Lower lobe of right lung (tissue), 2 donors: ENCODE data around the gene TRAM2. TPM values are rescaled to one million over a fixed set of nuclear protein-coding genes. Genes with fewer than 3 reads are reported as not detected.

ENCODE experiments used
- ATAC-seq, 2 donors: fragments of 200-7000 bp; cut with Tn5 transposase; one replicate each; pipeline ENCODE4 v1.9.1; 2020 to 2022; ENCODE audit warnings: mild to moderate bottlenecking in 2 of 2, moderate library complexity in 2 of 2
- DNase-seq: peaks from one replicate; pipeline ENCODE4 v3.0.0-alpha.2; 2020
- H3K27ac ChIP-seq: fragments of 200-600 bp; one replicate; pipeline ENCODE4 v1.8.0; 2022
- H3K27me3 ChIP-seq: fragments of 200-600 bp; one replicate; pipeline ENCODE4 v1.8.0; 2022; ENCODE audit warnings: low read depth
- H3K36me3 ChIP-seq: fragments of 200-600 bp; one replicate; pipeline ENCODE4 v1.8.0; 2022; ENCODE audit warnings: mild to moderate bottlenecking
- H3K4me1 ChIP-seq: fragments of 200-600 bp; one replicate; pipeline ENCODE4 v1.8.0; 2022
- H3K4me3 ChIP-seq: fragments of 200-600 bp; one replicate; pipeline ENCODE4 v1.8.0; 2022; ENCODE audit warnings: mild to moderate bottlenecking
- H3K9me3 ChIP-seq: fragments of 200-600 bp; one replicate; pipeline ENCODE4 v1.8.0; 2022
- CTCF ChIP-seq: fragments of 200-600 bp; IDR thresholded peaks from one replicate; pipeline ENCODE4 v1.8.0; 2022; ENCODE audit warnings: antibody characterized with exemption, mild to moderate bottlenecking
- intact Hi-C: fragments of 100-400 bp; cut with DNase I; formaldehyde crosslinking; loops from one replicate; pipeline ENCODE4 v1.11.0; 2022
- total RNA-seq: library from RNA; stranded (reverse); fragmentation: NEBNext Ultra II Directional; extraction: Animal tissue kit (Norgen Biotek cat#: 25700); gene quantifications from one replicate; pipeline ENCODE4 v1.2.1, GENCODE V29; 2021
- donor health status: DM: no; HTN: yes; CAD: no; lungs with severe emphysema.

The TRAM2 gene
- total RNA-seq, 1 donor from 2014 or later = 21.9 TPM

DNA sequence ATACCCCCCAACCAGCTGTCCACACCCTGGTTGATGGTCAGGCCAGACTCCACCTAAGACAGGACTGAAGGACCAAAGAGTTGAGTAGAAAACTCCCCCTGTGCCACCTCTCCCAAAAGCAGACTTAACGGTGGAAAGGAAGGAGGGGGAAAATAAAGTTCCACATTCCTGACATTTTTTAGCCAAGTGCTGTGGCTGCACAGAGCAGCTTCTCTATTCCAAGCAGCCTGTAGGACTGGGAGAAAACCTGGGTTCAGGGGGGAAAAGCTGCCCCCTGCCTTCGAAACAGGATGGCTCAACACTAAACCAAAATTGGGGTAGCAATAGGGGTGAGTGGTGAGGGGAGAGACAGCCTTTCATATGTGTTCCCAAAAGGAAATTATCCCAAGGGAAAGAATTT lies 3.6 kb downstream of the TRAM2 start:
- no peaks in the 10 kb centered on the region for H3K36me3 ChIP-seq
- H3K4me3 ChIP-seq = peak overlapping the region; percentile 4
- ATAC-seq (no peak), DNase-seq (no peak)
- peak overlapping the region; percentile 20 for H3K27ac ChIP-seq
- intact Hi-C loops = no loop called here
- H3K27me3 ChIP-seq = no peaks in the 10 kb centered on the region
- TF ChIP-seq CTCF = peak; percentile 10
- peaks cover 78% of the 10 kb centered on the region for H3K4me1 ChIP-seq
- no peaks in the 10 kb centered on the region for H3K9me3 ChIP-seq

DNA sequence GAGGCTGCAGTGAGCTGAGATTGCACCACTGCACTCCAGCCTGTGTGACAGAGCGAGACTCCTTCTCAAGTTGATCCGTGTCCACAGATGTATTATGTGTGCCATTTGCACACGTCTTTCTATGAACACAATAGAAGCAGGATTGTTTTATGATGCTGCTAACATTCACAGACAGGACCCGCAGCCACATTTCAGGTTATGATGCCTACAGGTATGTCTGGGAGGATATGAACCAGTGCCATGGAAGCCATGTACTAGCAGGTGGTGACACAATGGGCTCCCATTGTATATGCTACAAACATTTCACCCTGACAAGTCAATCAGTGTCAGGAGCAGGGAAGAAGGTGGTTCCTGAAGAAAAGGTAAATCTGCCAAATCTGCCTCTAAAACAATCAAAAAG lies 4.3 kb downstream of the TRAM2 start:
- Histone ChIP-seq H3K4me1 (peaks cover 78% of the 10 kb centered on the region), H3K9me3 (no peaks in the 10 kb centered on the region), H3K27ac (peak overlapping the region; percentile 20), H3K4me3 (no peak overlapping the region), H3K36me3 (no peaks in the 10 kb centered on the region), H3K27me3 (no peaks in the 10 kb centered on the region)
- no peak for ATAC-seq
- intact Hi-C loops = no loop called here
- DNase-seq = no peak
- no peak for TF ChIP-seq CTCF

DNA sequence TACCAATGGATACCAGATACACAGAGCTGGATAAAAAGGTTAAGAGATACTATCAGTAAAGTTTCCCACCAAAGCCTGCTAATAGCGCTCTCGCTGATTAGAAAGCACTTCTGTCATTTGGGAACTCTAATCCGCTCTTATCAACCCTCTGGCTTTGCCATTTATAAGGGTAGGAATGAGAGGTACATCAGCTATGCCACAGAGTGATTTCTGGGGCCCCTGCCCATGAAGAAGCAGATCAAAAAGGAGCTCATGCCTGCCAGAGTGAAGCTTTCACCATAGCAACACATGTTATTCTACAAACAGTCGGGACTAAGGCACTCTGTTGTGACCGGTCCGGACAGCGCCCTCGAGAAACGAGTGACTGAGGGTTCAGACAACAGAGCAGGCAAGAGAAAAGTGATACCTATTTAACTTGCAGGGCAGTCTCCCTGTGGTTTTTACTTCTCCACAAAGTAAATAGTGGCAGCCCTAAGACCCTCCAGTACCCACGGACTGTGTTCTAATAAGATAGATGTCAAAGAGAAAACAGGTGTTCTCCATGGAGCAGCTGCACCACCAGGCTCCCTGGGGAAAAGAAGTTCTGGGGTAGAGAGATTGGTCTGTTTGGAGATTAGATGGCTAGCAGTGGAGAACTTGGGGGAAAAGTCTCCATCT lies 5.6 kb downstream of the TRAM2 start:
- no peak for TF ChIP-seq CTCF
- DNase-seq = no peak
- ATAC-seq = peak; percentile 56 to 58
- peaks cover 88% of the 10 kb centered on the region for H3K4me1 ChIP-seq
- H3K36me3 ChIP-seq = no peaks in the 10 kb centered on the region
- H3K9me3 ChIP-seq = no peaks in the 10 kb centered on the region
- H3K27me3 ChIP-seq = no peaks in the 10 kb centered on the region
- H3K4me3 ChIP-seq = no peak overlapping the region
- intact Hi-C loops = no loop called here
- H3K27ac ChIP-seq = peak overlapping the region; percentile 21

- no peaks in the 10 kb centered on the region for H3K36me3 ChIP-seq
- H3K27me3 ChIP-seq = no peaks in the 10 kb centered on the region
- H3K4me3 ChIP-seq = no peak overlapping the region
- no peaks in the 10 kb centered on the region for H3K9me3 ChIP-seq
- peaks cover 84% of the 10 kb centered on the region for H3K4me1 ChIP-seq
- intact Hi-C loops = no loop called here
- H3K27ac ChIP-seq = peak overlapping the region; percentile 21
- peak; percentile 37 to 47 for ATAC-seq
- no peak for TF ChIP-seq CTCF
- no peak for DNase-seq
Observed at GRCh38 chr6:52570291-52570700, 6.6 kb downstream of the TRAM2 start.

DNA sequence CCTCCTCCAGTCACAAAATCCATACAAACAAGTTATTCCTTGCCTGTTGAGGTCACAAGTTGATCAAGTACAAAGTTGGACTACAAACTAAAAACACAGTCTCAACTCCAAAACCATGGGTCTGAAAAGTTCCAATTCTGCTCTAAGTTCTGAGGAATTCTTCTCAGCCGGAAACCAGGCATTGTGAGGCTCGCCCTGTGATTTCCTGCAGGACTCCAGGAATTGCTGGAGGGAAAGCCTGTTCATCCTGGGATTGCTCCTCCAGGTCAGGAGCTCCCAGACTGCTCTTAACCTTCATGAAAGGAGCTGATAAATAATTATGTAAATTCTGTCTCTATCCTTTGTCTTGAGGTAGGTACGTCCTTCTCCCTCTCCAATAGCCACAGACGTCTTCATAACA lies 8.5 kb downstream of the TRAM2 start:
- DNase-seq (no peak), ATAC-seq (no peak)
- Histone ChIP-seq H3K9me3 (no peaks in the 10 kb centered on the region), H3K36me3 (no peaks in the 10 kb centered on the region), H3K27me3 (no peaks in the 10 kb centered on the region), H3K4me3 (no peak overlapping the region), H3K4me1 (peaks cover 65% of the 10 kb centered on the region), H3K27ac (peak overlapping the region; percentile 24)
- intact Hi-C loops = no loop called here
- TF ChIP-seq CTCF = no peak
